KOPT-K1 (cell line): ENCODE data around the gene CACYBP.

Experiments used
- H3K27ac ChIP-seq: fragments of 200-600 bp; sonication (generic); 2 replicates; pipeline ENCODE4 v1.5.1; 2016; ENCODE audit warnings: antibody characterized with exemption, mild to moderate bottlenecking, low read depth, low read length; ENCODE audit not compliant: poor library complexity, severe bottlenecking
- H3K36me3 ChIP-seq: fragments of 200-600 bp; sonication (generic); 2 replicates; pipeline ENCODE4 v1.5.1; 2017; ENCODE audit warnings: antibody characterized with exemption, mild to moderate bottlenecking, low read length, moderate library complexity; ENCODE audit not compliant: insufficient read depth
- H3K9me3 ChIP-seq: fragments of 200-600 bp; sonication (generic); 2 replicates; pipeline ENCODE4 v1.5.1; 2017; ENCODE audit warnings: antibody characterized with exemption, low read length, mild to moderate bottlenecking; ENCODE audit not compliant: insufficient read depth, poor library complexity, severe bottlenecking

Gene CACYBP

GRCh38 chr1:174999936-175000696, at the start of gene CACYBP:
Gene CACYBP, plus strand, starts transcription at chr1:174999947. Its CDS starts 234 bp downstream, at chr1:175000181.
- H3K36me3 ChIP-seq, result peaks cover 11% of the 10 kb centered on the region
- peak within 1 kb of the TSS; percentile 99 for H3K27ac ChIP-seq
- H3K9me3 ChIP-seq, result no peaks in the 10 kb centered on the region

GRCh38 chr1:174953285-174954072, 46.3 kb upstream of the CACYBP start:
- Histone ChIP-seq H3K9me3 (no peaks in the 10 kb centered on the region), H3K27ac (no peak overlapping the region), H3K36me3 (no peaks in the 10 kb centered on the region)

- no peaks in the 10 kb centered on the region for H3K9me3 ChIP-seq
- H3K36me3 ChIP-seq, result no peaks in the 10 kb centered on the region
- H3K27ac ChIP-seq, result no peak overlapping the region
Measured at GRCh38 chr1:174954073-174954460, 45.7 kb upstream of the CACYBP start.

- Histone ChIP-seq H3K36me3 (no peaks in the 10 kb centered on the region), H3K27ac (no peak overlapping the region), H3K9me3 (no peaks in the 10 kb centered on the region)
Measured at GRCh38 chr1:174954671-174955669, 44.8 kb upstream of the CACYBP start.

GRCh38 chr1:174956086-174956485, 43.7 kb upstream of the CACYBP start:
- Histone ChIP-seq H3K9me3 (no peaks in the 10 kb centered on the region), H3K36me3 (no peaks in the 10 kb centered on the region), H3K27ac (no peak overlapping the region)

- Histone ChIP-seq H3K9me3 (no peaks in the 10 kb centered on the region), H3K27ac (no peak overlapping the region), H3K36me3 (no peaks in the 10 kb centered on the region)
Measured at GRCh38 chr1:174956976-174957375, 42.8 kb upstream of the CACYBP start.

- Histone ChIP-seq H3K27ac (no peak overlapping the region), H3K36me3 (no peaks in the 10 kb centered on the region), H3K9me3 (no peaks in the 10 kb centered on the region)
Measured at GRCh38 chr1:174957829-174958228, 41.9 kb upstream of the CACYBP start.

- no peak overlapping the region for H3K27ac ChIP-seq
- no peaks in the 10 kb centered on the region for H3K36me3 ChIP-seq
- H3K9me3 ChIP-seq, result no peaks in the 10 kb centered on the region
Measured at GRCh38 chr1:174958396-174958795, 41.4 kb upstream of the CACYBP start.

- no peak overlapping the region for H3K27ac ChIP-seq
- no peaks in the 10 kb centered on the region for H3K36me3 ChIP-seq
- no peaks in the 10 kb centered on the region for H3K9me3 ChIP-seq
Measured at GRCh38 chr1:174960362-174960761, 39.4 kb upstream of the CACYBP start.

GRCh38 chr1:174963529-174964125, 36.1 kb upstream of the CACYBP start:
- Histone ChIP-seq H3K27ac (no peak overlapping the region), H3K9me3 (no peaks in the 10 kb centered on the region), H3K36me3 (no peaks in the 10 kb centered on the region)

GRCh38 chr1:174964261-174964971, 35.3 kb upstream of the CACYBP start:
- Histone ChIP-seq H3K9me3 (no peaks in the 10 kb centered on the region), H3K36me3 (no peaks in the 10 kb centered on the region), H3K27ac (no peak overlapping the region)

- H3K27ac ChIP-seq, result no peak overlapping the region
- H3K9me3 ChIP-seq, result no peaks in the 10 kb centered on the region
- H3K36me3 ChIP-seq, result no peaks in the 10 kb centered on the region
Measured at GRCh38 chr1:174964972-174965361, 34.8 kb upstream of the CACYBP start.

- H3K36me3 ChIP-seq, result no peaks in the 10 kb centered on the region
- H3K27ac ChIP-seq, result no peak overlapping the region
- no peaks in the 10 kb centered on the region for H3K9me3 ChIP-seq
Measured at GRCh38 chr1:174965362-174966007, 34.3 kb upstream of the CACYBP start.
